Upper lobe of right lung (tissue), 1 donor: ENCODE results near the gene RNF187. TPM values are rescaled to one million over a fixed set of nuclear protein-coding genes. Genes with fewer than 3 reads are reported as not detected.

ENCODE experiments used
- ATAC-seq: fragments of 200-7000 bp; cut with Tn5 transposase; one replicate; pipeline ENCODE4 v1.9.1; 2020; ENCODE audit warnings: mild to moderate bottlenecking, moderate library complexity
- DNase-seq: peaks from one replicate; pipeline ENCODE4 v3.0.0-alpha.2; 2020
- H3K27ac ChIP-seq: fragments of 200-600 bp; one replicate; pipeline ENCODE4 v1.8.0; 2022
- H3K27me3 ChIP-seq: fragments of 200-600 bp; one replicate; pipeline ENCODE4 v1.8.0; 2022; ENCODE audit warnings: mild to moderate bottlenecking
- H3K36me3 ChIP-seq: fragments of 200-600 bp; one replicate; pipeline ENCODE4 v1.8.0; 2022
- H3K4me1 ChIP-seq: fragments of 200-600 bp; one replicate; pipeline ENCODE4 v1.8.0; 2022
- H3K4me3 ChIP-seq: fragments of 200-600 bp; one replicate; pipeline ENCODE4 v1.8.0; 2022; ENCODE audit warnings: mild to moderate bottlenecking
- H3K9me3 ChIP-seq: fragments of 200-600 bp; one replicate; pipeline ENCODE4 v1.8.0; 2022
- CTCF ChIP-seq: fragments of 200-600 bp; IDR thresholded peaks from one replicate; pipeline ENCODE4 v1.8.0; 2022; ENCODE audit warnings: antibody characterized with exemption
- intact Hi-C: fragments of 100-400 bp; cut with DNase I; formaldehyde crosslinking; loops from one replicate; pipeline ENCODE4 v1.11.0; 2022
- microRNA-seq: library from miRNA; unstranded; fragments of <30 nt; microRNA quantifications from one replicate; pipeline ENCODE4 v1.2.0, GENCODE V29; 2020; ENCODE audit warnings: borderline microRNAs expressed
- total RNA-seq: library from RNA; stranded (reverse); fragmentation: NEBNext Ultra II Directional; extraction: Animal tissue kit (Norgen Biotek cat#: 25700); gene quantifications from one replicate; pipeline ENCODE4 v1.2.1, GENCODE V29; 2021
- donor health status: DM: no; HTN: yes; CAD: no; lungs with severe emphysema.

RNF187 gene
- total RNA-seq, 1 donor from 2014 or later = 88.8 TPM

- H3K9me3 ChIP-seq = no peaks in the 10 kb centered on the region
- H3K36me3 ChIP-seq = no peaks in the 10 kb centered on the region
- ATAC-seq (no peak), DNase-seq (peak; percentile 22)
- no peak overlapping the region for H3K4me3 ChIP-seq
- intact Hi-C loops = no loop called here
- no peak for TF ChIP-seq CTCF
- H3K27me3 ChIP-seq = no peaks in the 10 kb centered on the region
- no peak overlapping the region for H3K27ac ChIP-seq
- no peaks in the 10 kb centered on the region for H3K4me1 ChIP-seq
These were observed 56.2 kb downstream of the RNF187 start for GRCh38 chr1:228543396-228543795.

- DNase-seq (peak; percentile 17), ATAC-seq (no peak)
- no peak overlapping the region for H3K27ac ChIP-seq
- no peaks in the 10 kb centered on the region for H3K9me3 ChIP-seq
- intact Hi-C loops = no loop called here
- no peaks in the 10 kb centered on the region for H3K36me3 ChIP-seq
- TF ChIP-seq CTCF = no peak
- no peaks in the 10 kb centered on the region for H3K27me3 ChIP-seq
- H3K4me3 ChIP-seq = no peak overlapping the region
- H3K4me1 ChIP-seq = no peaks in the 10 kb centered on the region
These were observed 57.1 kb downstream of the RNF187 start for GRCh38 chr1:228544021-228544850.

GRCh38 chr1:228544921-228545591 is 57.9 kb downstream of the RNF187 start:
- H3K4me1 ChIP-seq = no peaks in the 10 kb centered on the region
- TF ChIP-seq CTCF = no peak
- H3K27me3 ChIP-seq = no peaks in the 10 kb centered on the region
- intact Hi-C loops = no loop called here
- no peaks in the 10 kb centered on the region for H3K9me3 ChIP-seq
- DNase-seq (peak; percentile 3), ATAC-seq (no peak)
- H3K27ac ChIP-seq = no peak overlapping the region
- H3K4me3 ChIP-seq = no peak overlapping the region
- H3K36me3 ChIP-seq = no peaks in the 10 kb centered on the region

Small RNA genes lying within 50 kb of the gene (microRNA-seq; reads per million reads assigned to microRNA genes)
- gene MIR4666A = not detected

Other genes starting within 250 kb of the RNF187 start
- 22.8 TPM for gene TRIM11, start 80.5 kb upstream of the RNF187 start, total RNA-seq
- 2.6 TPM for gene TRIM17, start 70.5 kb upstream of the RNF187 start, total RNA-seq
- gene RHOU, start 248.1 kb downstream of the RNF187 start, total RNA-seq = 21.0 TPM